Measurements from ENCODE around the gene GSK3B.

GSK3B gene

DNA sequence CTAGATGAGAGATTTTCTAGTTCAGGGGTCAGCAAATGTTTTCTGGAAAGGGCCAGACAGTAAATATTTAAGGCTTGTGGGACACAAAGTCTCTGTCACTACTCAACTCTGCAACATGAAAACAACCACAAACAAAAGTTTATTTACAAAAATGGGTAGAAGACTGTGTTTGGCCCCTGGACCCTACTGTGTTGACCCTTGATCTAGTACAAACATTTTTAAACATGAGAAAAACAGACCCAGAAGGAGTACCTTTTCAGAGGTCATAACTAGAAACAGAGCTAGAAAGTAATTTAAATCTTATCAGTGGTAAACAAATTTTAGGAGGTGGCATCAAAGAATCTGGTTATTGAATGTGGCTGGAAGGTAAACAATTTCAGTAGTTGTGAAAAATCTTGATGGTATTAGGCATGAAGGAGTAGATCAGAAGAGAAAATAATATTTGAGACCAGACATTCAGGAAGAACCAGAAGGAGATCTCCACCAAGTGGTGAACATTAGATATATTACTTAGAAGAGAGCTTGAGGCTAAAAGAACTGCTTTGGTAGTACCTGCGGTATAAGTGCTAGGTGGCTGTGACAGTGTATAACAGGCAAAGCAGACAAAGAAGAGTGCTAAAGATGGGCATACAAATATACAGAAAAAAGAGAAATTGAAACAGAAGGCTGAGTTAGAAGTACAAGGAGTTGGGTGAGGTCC is 210.6 kb downstream of the GSK3B start:
- DNase-seq (ENCODE audit: low read depth): no peak

DNA sequence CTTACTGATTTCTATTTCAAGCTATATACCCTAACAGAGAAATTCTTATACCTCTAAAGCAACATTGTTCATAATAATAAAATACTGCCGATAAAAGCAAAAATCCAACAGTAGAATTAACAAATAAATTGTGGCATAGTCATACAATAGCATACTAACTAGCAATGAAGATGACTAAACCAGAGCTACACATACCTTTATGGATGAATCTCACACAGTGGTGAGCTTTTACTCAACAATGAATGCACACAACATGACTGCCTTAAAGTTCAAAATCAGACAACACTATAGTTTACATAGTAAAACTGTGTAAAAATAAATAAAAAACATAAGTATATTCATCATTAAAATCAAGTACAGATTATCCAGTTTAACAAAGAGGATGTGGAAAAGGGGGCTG is 213.3 kb downstream of the GSK3B start:
- DNase-seq (ENCODE audit: low read depth): no peak

DNA sequence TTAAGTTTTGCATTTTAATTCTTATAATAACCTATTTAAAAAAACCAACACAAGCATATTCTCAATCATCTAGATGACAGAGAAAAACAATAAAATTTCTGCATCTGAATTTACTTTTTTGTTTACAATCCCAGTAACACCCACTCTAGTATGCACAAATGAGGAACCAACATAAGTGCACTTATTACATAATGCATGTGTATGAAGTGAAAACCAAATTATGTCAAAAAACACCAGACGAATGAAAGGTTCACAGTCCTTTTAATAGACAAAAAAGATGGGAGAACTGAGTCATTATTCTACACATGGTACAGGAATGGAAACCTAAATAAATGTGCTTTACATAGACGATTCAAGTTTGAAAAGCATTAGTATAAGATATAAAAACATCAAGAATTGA is 220.6 kb downstream of the GSK3B start:
- DNase-seq (ENCODE audit: low read depth): no peak

DNA sequence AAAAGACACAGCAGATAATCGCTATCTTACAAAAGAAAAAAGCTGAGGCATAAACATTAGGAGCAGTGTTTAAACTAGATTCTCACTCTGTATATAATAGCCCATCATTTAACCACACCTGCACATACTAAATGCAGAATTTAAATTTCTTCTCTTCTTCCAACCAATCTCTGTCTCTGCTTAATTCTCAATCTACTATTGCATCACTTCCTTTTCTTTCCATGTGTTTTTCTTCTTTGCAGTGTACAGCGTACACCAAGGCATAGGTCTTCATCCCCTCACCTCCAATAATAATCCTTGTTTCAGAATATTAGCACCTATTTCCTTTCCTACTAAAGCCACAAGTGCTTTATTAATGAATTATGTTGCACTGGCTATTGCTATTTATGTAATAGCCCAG is 221.5 kb downstream of the GSK3B start:
- DNase-seq (ENCODE audit: low read depth): no peak

DNA sequence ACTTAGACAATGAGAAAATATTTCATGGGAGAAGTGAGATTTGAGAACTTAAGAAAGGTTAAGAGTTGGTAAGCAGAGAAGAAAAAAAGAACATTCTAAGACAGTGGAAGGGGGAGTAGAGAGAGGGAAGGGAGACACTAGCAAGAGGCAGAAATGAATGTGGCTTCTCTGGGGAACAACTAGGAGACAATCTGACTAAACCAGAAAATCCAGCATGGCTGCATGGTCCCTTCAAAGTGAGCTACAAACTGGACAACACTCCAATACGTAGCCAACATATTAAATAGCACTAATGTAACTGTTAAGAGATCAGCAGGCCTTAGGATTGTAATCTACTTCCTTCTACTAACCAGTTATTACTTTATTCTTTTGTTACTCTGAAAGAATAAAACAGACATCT is 222.7 kb downstream of the GSK3B start:
- no peak for DNase-seq (ENCODE audit: low read depth)

DNA sequence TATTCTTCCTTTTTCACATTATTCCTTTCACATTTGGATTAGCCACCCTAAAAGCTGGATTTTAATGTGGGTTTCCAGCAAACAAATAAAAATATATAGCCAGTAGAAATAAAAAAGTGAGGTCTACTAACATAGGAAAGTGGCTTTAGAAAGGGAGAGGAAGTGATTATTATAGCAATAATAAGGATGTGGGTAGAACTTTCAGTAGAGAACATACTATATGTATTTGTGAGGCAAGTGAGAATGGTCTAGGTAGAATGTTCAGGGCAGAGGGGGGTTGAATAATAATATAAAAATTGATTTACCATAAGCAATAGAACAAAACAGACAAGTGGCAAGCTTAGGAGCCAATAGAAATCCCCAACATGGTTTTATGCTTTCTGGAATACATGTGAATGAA is 223.7 kb downstream of the GSK3B start:
- DNase-seq (ENCODE audit: low read depth): no peak

DNA sequence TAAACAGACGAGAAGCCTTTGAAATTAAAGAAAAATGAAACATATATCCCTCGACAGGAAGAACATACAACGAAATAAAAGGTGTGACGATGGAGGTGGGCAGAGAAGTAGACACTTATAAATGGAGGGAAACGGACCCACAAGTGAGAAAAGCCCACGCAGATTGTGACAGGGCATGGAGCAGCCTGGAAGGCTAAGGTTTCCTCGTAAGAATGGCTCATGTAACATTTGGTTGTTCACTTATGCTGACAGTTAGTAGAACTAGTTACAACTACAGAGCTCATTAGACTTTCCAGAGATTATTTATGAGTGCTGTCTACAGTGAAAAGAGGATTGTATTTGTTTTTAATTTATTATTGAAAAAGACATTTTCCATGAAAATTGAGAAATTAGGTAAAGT is 229.8 kb downstream of the GSK3B start:
- no peak for DNase-seq (ENCODE audit: low read depth)

DNA sequence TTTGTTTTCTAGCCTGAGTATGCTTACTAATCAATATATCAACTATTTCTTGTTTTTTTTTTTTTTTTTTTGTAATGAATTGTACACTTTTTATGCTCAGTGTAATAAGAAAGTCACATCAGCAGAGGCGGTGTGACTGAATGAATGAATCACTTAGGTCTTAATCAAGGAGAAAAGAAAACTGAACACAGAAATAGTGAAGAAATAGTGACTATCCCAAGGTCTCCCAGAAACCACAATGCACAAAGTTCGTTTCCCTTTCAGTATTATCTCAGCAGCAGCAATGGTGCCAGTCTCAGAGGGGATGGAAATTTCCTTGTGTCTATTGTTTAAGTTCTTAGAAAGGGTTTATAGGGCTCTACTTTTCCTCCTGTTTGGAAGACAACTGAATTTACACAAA is 231.6 kb downstream of the GSK3B start:
- DNase-seq (ENCODE audit: low read depth): no peak

DNA sequence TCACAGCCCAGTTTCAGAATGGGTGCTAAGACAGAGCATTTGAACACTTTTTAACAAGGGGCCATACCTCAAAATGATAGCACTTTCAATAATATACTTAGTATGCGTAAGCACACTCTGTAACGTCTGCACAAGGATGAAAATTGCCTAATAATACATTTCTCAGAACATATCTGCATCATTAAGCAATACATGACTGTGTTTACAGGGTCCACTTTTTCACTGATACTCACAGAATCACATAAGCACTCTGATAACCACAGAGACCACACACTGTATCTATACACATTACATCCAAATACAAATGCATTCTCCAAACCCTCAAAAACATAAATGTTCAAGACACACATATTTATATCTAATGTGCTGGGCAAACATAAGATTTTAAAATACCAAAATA is 232.6 kb downstream of the GSK3B start:
- DNase-seq (ENCODE audit: low read depth): no peak

DNA sequence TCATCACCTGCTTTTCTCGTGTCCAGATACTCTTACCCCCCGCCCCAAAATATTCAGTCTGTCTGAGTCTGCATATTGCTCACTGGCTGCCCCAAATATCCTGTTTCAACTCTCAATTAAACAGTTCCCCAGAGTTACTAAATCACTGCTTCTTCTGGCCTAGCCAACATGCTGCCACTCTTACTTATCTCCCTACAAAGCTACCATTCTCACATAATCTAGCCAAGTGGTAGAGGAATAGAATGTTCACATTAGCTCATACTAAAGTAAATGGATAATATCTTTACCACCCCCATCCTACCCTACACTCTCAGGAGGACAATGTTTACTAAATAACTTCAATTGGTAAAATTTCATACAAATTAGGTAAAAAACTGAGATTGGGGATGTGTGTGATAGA is 234.5 kb downstream of the GSK3B start:
- no peak for DNase-seq (ENCODE audit: low read depth)

DNA sequence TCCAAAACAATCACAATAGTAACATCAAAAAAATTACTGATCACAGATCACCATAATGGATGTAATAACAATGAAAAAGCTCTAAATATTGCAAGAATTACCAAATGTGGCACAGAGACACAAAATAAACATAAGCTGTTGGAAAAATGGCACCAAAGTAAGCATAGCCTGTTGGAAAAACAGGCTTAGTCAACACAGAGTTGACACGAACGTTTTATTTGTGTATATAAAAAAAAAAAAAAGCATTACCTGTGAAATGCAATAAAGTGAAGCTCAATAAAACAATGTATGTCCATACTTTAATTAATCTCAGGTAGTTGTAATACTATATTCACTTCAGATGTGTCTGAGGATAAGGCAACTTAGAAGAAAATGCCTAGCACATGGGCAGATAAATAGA is 235.3 kb downstream of the GSK3B start:
- no peak for DNase-seq (ENCODE audit: low read depth)

DNA sequence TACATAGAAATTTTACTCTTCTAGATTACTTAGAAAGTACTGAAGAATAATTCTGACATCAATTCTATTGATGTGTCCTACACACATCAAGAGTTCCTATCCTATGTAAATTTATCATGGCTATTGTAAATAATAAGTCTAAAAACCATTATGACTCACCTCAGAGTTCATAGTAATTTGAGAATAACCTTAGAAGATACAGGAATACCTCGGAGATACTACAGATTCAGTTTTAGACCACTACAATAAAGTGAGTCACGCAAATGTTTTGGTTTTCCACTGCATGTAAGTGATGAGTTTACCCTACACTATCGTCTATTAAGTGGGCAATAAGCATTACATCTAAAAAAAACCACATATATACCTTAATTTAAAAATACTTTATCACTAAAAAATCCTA is 237.6 kb downstream of the GSK3B start:
- DNase-seq (ENCODE audit: low read depth): no peak

DNA sequence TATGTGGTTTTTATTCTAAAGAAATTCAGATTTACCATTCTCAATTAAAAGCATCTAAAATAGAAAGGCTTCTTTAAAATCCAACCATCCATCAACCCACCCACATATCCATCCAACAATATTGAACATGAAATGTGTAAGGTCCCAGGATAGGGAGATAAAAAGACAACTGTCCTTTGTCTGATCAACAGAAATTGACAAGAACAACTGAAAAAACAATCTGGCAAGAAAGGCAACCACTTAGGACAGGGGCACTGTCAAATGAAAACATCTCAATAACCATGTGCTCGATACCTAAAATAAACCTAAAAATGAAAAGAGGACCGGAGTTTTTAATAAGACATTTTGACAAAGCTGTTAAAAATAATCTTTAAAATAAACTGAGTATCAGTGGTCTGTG is 245.1 kb downstream of the GSK3B start:
- DNase-seq (ENCODE audit: low read depth): no peak

DNA sequence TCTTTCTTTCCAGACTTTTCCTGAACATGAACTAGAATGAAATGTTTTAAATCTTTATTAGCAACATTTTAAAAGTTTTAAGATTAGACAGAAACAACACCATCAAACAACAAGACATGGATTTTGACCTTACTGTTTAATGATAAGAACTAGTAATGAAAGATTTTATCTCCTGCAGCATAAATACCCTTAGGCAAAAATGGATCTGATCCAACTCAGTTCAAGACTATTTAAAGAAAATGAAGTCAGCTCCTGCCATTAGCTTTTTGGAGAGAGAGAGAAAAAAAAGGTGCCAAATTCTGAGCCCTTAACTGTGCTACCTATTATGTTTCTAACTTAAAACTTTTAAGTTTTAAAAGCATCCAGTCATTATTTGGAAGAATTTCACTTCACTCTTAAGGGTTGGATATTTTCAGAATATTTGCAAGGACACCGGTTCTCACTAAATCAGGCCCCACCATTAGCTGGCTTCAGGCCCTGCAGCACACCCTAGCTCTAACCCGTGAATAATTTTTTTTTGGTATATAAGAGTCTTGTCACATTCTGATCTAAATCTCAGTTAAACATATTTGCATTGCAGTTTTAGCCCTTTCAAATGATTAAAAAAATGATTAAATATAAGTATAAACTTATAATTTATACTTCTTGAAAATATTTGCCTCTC is 252.3 kb downstream of the GSK3B start:
- no peak for DNase-seq (ENCODE audit: low read depth)

DNA sequence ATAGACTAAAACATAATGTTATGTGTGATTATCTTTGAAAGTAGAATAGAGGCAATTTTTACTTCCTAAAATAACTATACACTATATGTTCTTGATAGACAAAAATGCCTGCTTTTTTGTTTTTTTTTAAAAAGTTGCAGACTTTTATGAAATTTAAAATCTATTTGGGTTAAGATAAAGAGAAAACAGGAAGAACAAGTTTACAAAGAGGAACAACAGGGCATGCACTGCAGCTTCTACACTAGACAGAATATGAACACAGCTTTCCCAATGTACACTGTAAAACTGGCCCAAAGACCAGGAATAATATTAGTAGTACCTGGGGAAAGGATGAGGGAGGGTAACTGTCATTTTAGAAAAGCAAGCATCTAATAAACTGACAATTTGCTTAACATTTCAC is 258.7 kb downstream of the GSK3B start:
- DNase-seq (ENCODE audit: low read depth): no peak

DNA sequence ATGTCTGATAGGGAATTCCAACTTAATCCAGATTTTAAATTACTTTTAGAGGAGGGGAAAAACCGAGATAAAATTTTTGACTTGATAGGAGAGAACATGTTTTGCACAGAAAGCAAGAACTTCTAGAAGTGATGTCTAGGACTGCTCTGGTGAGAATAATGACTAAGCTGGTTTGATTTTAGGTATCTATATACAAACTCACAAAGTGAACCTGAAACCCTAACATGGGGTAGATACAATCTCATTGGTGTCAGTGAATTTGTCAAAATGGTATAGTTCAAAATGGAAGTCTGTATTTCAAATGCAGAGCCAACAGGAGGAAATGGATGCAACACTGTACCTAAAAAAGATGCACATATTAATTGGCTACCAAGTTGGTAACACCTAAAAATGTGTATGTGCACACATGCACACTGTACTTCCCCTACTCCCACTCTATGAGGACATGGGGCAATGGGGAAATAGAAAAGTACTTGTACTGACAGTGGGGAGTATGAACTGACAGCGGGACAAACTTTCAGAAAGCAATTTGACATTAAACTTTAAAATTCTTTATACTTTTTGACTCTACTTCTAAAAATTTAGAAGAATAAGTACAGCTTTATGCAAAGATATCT is 259.4 kb downstream of the GSK3B start:
- DNase-seq (ENCODE audit: low read depth): no peak

DNA sequence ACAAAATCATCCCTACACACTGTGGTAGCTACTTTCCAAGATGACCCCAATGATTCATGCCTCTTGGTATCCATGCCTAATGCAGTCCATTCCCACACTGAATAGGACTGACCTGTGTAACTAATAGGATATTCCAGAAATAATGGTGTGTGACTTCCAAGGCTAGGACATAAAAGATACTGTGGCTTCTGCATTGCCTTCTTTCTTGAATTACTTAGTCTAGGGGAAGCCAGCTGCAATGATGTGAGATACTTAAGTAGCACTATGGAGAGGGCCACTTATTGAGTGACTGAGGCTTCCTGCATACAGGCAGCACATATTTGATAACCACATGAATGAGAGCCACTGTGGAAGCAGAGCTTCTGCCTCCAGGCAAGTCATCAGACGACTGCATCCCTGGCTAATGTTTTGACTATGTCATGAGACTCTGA is 262.3 kb downstream of the GSK3B start:
- DNase-seq (ENCODE audit: low read depth): no peak

DNA sequence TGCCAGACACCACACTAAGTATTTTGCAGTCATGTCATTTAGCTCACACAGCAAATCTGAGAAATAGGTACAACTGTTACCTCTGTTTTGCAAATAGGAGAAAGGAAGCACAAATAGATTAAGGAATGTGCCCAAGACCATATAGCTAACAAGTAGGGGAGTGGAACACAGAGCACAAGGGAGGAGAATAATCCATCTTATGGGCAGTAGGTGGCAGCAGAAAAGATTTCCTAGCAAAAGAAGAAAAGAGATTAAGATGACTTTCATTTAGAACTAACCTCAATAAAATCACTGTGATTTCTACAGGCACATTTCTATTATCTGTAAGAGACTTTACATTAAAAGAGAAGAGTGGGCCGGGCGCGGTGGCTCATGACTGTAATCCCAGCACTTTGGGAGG is 263.2 kb downstream of the GSK3B start:
- DNase-seq (ENCODE audit: low read depth): no peak

DNA sequence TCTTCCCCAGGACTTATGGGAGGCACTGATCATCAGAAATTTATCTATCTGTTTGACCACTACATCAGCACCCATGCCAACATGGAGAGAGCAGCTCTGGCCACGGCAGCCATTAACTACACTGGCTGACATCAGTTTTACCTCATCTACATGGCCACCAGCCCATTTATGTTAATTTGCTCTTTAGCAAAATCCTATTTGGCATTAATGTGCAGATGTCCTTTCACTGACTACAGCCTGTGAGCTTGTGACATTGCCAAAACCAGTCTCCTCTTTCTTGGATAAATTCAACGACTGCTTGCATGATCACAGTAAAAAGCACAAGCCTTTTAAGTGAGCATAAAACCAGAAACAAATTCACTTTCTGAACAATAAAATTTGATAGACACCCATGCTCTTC is 264.8 kb downstream of the GSK3B start:
- no peak for DNase-seq (ENCODE audit: low read depth)

DNA sequence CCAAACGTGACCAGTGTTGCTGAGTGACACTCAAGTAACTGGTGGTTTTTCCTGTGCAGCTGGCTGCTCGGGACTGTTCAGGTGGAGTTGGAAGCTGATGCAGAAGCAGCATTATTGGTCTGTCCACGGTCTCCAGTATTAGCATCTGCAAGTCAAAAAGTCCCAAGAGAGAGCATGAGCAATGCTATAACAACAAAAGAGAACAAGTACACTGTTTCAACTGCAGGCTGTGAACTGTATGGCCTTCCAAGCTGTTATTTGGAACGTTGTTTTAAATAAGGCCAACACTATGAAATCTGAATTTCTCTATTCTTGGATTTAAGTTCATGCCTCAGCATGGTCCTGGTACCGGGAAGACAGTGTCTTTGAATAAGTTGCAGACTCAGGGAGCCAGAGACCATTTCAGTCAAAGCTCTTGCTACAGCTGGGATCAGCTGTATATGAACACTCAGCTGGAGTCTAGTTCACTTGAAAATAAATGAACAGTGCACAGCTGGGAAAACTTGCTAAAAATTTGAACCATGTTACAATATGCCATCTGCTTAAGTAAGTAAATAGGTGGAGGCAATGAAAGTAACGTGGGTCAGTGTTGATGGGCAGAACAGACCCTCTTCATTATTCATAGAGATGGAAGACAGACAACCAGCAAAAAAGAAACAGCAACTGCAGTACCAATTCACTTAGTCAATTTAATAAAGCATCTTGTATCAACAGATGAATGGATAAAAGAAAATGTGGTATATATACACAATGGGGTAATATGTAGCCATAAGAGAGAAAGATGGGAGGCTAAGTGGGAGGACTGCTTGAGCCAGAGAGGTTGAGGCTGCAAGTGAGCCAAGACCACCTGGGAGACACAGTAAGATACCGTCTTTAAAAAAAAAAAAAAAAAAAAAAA is 267.3 kb downstream of the GSK3B start:
- DNase-seq (ENCODE audit: low read depth): no peak

DNA sequence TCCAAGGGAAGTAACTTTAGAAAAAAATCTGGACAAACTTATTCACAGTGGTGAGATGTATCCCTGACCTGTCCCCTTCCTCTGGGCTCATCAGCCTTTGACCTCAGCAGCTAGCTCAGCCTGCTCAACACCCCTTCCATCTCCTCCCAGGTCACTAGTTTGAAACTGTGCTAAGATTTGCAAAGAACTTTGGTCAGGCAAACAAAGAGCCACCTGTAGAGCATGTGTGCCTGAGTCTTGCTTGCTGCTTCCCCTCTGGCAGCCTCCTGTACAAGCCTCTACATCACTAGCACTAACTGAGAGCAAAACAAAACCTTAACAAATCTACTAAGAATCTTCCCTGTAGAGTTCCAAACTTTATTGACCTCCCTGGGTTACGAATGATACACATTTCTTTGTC is 268.4 kb downstream of the GSK3B start:
- no peak for DNase-seq (ENCODE audit: low read depth)

DNA sequence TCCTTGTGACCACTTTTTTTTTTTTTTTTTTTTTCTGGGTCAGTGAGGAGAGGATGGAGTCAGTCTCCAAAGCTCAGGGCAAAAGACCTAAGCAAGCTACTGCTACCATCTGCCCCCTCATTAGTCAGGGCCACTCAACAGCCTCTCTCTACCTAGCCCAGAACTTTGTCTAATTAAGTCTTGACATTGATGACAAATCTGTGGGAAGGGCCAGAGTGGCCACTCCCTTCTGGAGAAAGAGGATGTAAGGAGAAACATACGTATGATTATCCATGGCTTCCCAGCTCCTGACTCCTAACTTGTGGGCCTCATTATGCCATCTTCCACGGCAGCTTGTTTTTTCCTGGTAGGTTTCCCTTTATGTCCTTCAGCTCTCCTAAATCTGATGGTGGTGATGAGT is 274.4 kb downstream of the GSK3B start:
- DNase-seq (ENCODE audit: low read depth): no peak

DNA sequence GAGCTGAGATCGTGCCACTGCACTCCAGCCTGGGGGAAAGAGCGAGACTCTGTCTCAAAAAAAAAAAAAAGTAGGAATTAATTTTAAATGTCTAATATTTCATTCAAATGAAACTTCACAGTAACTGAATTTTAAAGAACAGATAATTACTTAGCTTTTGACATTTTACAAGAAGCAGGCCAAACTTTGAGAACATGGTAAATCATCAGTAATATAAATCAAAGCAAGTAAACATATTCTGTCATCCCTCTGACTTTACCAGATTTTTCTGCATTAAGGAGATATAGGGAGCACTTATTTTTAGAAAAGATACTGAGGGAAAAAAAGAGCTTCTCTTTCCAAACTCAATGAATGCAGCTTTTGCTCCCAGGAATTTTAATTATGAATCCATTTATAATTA is 275.3 kb downstream of the GSK3B start:
- DNase-seq (ENCODE audit: low read depth): no peak
